ENCODE measurements around the gene KCNQ1.

DNA sequence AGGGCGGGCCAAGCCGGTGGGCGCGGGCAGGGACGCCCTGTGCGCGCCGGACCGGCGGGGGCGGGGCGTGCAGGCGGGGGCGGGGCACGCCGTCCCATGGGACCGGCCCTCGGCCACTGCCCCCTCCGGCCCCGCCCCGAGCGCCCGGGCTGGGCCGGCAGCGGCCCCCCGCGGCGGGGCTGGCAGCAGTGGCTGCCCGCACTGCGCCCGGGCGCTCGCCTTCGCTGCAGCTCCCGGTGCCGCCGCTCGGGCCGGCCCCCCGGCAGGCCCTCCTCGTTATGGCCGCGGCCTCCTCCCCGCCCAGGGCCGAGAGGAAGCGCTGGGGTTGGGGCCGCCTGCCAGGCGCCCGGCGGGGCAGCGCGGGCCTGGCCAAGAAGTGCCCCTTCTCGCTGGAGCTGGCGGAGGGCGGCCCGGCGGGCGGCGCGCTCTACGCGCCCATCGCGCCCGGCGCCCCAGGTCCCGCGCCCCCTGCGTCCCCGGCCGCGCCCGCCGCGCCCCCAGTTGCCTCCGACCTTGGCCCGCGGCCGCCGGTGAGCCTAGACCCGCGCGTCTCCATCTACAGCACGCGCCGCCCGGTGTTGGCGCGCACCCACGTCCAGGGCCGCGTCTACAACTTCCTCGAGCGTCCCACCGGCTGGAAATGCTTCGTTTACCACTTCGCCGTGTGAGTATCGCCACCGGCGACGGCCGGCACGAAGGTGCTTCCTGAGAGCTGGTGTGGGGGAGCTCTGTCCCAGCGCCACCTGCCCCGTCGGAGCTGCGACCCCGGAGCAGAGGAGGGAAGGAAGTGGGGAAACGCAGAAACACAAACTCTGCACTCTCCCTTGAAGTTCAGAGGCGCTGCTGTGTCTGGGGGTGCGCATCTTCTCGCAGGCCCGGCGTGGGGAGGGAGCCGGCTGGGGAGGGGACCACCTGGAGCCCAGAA, at the start of gene KCNQ1:
- no peak for TF ChIP-seq CTCF (IDR thresholded peaks at IDR 0.05)
- TF ChIP-seq EP300 (IDR thresholded peaks at IDR 0.05; ENCODE audit: low read depth), result no peak
